GM19193 (cell line): ENCODE measurements around the gene PRRX2.

Source experiments
- POLR2A ChIP-seq: IDR thresholded peaks from 4 replicates; pipeline ENCODE4 v1.6.1; 2011; ENCODE audit not compliant: insufficient read depth, insufficient read length; ENCODE audit errors: extremely low read depth

Gene PRRX2

GRCh38 chr9:129665389-129665775 lies at the start of gene PRRX2:
Gene PRRX2, plus strand, starts transcription at chr9:129665647. Its CDS starts 221 bp downstream, at chr9:129665868.
- TF ChIP-seq POLR2A, result no peak

DNA sequence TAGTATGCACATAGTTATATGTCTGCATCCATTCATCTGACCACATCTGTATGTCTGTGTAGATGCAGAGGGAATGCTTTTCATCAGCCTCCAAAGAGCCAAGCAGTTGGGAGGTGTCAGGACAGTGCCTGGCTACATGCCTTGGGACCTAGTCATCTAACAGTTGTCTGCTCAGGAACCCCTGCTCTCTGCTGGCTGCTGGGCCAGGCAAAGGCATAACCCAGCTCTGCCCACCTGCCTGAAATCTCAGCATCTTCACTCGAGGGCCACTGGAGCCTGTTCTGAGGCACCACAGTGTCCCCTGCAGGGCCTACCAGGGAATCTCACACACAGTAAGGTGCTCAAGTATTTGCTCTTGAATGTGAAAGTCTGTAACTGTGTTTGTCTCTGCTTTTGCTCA lies 48.3 kb upstream of the PRRX2 start:
- TF ChIP-seq POLR2A, result no peak

DNA sequence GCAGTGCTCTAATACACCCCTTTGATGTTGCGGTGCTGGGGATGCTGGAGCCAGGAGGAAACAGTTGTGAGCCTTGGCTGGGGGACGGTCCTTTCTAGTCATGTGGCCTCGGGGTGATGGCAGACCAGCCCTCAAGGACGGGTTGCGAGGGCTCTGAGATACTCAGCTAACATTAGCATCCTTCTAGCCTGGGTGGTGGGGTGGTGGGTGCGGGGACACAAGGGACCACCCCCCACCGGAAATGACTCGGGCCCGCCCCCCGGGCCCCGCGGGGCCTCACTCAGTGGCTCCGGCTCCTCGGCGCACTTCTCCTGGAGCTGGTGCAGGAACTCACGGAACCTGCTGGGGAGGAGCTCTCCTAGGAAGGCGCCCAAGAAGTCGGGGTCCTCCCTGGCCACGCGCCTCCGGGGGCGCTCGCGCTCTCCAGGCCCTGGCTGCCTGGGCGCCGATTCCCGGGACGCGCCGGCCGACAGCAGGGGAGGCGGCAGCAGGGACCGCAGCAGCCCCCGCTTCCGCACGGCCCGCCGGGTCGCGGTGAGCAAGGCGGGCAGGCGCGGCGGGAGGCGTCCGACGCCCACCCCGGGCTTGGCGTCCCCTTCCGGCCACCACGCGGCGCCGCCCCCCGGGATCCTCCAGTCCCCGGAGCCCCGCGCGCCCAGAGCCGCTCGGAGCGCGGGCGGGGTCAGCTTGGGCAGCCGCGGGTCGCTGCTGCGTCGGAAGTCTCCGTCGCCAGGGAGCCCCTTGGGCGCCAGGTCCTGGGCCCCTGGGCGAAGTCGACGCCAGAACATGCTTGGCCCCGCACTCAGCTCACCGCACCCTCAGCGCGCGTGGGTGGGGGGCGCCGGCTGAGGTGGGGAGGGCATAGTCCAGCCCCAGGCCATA lies 45.4 kb upstream of the PRRX2 start:
- no peak for TF ChIP-seq POLR2A

DNA sequence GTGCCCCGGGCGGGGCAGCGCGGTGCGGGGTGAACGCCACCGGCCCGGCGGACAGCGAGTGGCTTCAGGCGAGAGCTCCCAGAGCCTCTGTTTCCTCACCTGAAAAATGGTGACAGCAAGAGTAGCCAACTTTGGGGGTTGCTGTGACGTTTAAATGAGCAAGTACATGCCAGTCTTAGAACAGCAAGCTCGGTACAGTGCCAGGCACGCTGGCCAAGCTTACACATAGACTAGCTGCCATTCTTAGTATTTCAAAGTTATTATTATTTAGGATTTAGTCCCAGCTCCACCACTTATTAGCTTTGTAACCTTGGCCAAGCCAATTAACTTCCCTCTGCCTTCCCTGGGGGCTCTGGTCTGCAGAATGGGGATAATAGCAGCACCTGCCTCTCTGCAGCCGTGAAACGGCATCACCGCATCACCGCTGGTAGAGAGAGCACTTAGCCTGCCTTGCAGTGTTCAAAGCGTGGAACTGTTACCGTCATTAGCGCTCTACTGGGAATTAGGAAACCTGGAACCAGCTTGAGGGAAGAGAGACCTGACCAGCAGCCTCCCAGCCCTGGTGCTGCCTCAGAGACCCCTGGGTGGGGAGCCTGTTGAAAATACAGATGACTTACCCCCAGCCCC lies 44.7 kb upstream of the PRRX2 start, which contains the start of gene C9orf50:
Gene C9orf50, minus strand, starts transcription at position 433 of the 627 bp plus-strand sequence. CDS start 527 bp downstream, outside the sequence.
- no peak for TF ChIP-seq POLR2A

DNA sequence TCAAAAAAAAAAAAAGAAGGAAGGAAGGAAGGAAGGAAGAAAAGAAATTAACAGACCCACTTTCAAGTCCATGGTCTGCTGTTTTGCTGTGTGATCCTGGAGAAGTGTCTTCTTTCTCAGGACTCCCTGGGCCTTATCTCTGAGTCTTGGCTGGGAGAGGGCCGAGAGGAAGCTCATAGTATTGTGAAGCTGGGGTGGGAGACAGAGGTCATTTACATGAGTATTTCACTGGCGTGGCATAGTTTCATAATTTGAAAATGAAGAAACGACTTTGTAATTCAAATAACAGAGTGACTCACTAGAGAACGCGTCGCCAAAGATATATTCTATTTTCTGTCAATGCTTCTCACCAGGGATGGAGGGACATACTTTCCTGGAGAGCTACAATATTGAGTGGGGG lies 42.1 kb upstream of the PRRX2 start:
- no peak for TF ChIP-seq POLR2A

DNA sequence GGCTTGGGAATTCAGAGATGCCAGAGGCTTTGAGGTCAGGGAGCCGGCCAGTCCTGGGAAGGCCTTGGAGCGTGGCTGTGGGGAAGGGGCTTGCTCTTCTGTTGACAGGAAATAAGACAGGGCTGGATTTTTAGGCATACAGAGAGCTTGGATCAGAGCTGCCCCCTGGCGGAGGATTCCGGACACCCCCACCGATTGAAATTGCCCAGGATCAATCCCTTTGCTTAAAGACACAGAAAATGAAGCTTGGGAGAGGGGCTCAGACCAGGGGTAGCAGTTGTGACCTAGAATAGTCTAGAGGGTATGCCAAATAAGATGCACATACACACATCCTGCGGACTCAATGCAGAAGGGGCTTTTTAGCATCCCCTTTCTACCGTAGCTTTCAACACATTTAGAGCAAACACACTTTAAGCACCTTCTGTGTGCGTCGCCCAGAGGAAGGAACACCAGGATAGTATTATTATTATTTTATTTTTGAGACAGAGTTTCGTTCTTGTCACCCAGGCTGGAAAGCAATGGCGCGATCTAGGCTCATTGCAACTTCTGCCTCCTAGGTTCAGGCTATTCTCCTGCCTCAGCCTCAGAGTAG lies 41.2 kb upstream of the PRRX2 start:
- no peak for TF ChIP-seq POLR2A

DNA sequence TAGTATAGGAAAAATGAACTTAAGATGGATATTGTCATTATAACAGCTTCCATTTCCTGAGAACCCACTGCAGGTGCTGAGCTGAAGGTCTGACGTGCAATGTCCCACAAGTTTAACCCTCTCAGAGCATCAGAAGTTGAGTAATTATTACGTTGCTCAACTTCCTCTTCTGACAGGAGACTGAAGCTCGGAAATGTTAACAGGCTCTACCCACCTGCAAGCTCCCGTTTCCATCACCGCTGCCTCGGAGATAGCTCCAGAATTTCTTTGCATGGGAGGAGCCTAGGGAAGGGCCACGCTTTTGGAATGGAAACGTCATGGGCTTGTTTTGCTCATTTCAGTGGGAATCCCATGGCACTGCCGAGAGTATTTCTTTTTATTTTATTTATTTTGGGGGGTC lies 40.5 kb upstream of the PRRX2 start:
- no peak for TF ChIP-seq POLR2A

GRCh38 chr9:129626079-129626624 lies 39.3 kb upstream of the PRRX2 start, which contains the start of gene NTMT1:
Gene NTMT1, plus strand, starts transcription at chr9:129626163. Its CDS starts 6,541 bp downstream, at chr9:129632704.
- TF ChIP-seq POLR2A, result peak; percentile 91

- no peak for TF ChIP-seq POLR2A
Measured at GRCh38 chr9:129626625-129627284, 38.7 kb upstream of the PRRX2 start.

GRCh38 chr9:129627556-129628440 lies 37.6 kb upstream of the PRRX2 start:
- TF ChIP-seq POLR2A, result no peak

DNA sequence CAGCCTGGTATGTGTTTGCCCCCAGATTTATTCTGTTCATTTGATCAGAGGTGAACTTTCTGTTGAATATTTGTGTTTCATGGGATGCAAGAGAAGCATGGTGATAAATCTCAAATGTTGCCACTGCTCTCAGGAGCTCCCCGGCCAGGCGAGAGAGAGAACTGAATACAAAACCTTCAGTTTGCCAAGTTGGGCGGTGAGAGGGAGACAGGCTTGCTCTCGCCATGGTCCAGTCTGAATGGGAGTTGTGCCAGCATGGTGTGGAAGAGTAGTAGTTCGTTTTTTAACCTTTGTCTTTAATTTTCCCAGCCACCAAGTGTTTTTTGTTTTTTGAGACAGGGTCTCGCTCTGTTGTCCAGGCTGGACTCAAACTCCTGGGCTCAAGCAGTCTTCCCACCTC lies 36.7 kb upstream of the PRRX2 start:
- no peak for TF ChIP-seq POLR2A

DNA sequence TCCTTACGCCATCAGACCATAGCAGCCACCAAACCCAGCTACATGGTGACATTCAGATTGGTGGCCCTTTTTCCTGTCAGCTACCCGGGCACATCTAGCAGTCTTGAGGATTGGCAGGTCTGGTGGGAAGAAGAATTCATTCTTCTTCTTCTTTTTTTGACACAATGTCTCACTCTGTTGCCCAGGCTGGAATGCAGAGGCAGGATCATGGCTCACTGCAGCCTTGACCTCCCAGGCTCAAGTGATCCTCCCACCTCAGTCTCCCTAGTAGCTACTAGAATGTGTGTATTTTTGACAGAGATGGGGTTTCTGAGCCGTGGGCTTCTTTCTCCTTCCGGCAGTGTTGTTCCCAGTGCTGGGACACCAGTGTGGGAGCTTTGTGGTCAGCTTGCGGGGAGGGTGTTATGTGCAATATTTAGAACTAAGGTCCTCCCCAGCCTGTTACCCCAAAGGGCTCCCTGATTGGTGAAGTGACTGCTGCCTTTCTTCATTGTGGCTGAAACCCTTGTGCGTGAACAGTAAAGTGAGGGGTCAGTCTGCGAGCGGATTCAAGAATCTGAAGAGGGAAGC lies 36.1 kb upstream of the PRRX2 start:
- TF ChIP-seq POLR2A, result no peak

DNA sequence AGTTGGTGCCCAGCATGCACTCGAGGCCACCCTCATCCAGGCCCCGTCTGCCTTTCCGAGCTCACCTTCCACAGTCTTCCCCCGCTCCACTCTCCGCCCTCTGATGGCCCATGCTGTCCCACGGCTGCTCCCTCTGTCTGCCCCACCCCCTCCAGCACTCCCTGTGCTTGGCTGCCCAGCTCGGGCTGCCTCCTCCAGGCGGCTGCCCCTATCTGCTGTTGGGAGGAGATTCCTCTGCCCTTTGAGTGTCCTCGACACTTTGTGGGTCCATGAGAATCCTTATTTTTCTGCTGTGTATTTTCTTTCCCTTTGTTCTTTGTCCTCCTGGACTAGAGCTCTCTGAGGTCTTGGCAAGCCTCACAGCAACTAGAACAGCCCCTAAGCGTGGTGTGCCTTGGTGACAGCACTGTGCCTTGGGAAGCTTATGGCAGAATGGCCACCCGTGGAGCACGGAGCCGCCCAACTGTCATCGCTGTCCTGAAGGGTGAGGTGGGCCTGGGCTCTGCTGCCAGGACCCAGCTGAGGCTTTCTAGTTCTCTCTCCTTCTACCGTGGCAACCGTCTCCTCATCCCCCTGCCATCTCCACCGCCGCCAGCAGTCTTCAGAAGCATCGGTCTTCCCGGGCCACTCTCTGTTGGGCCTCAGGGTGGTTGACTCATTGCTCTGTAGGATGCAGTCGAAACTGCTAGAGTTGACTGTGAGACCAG lies 34.3 kb upstream of the PRRX2 start:
- no peak for TF ChIP-seq POLR2A
